Measurements from ENCODE around the gene TMEM248.
"Not testable (repeated sequence)": the region's sequence is repeated elsewhere in the genome, so short reads cannot be mapped to it uniquely, and the experiment has no call there.

Gene TMEM248

DNA sequence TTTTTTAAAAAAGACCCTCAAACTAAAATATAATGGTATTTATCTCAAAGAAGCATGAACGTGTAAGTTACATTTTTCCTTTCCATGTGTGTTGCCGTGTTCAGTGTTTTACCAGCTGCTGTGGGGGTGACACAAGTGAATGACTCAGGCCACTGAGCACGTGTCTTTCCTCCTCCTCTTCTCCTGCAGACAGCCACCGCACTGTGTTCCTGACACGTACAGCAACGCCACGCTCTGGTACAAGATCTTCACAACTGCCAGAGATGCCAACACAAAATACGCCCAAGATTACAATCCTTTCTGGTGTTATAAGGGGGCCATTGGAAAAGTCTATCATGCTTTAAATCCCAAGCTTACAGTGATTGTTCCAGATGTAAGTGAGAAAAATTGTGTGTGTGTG, 29.7 kb downstream of the TMEM248 start:
- no peak for DNase-seq (ENCODE audit: low read depth)

DNA sequence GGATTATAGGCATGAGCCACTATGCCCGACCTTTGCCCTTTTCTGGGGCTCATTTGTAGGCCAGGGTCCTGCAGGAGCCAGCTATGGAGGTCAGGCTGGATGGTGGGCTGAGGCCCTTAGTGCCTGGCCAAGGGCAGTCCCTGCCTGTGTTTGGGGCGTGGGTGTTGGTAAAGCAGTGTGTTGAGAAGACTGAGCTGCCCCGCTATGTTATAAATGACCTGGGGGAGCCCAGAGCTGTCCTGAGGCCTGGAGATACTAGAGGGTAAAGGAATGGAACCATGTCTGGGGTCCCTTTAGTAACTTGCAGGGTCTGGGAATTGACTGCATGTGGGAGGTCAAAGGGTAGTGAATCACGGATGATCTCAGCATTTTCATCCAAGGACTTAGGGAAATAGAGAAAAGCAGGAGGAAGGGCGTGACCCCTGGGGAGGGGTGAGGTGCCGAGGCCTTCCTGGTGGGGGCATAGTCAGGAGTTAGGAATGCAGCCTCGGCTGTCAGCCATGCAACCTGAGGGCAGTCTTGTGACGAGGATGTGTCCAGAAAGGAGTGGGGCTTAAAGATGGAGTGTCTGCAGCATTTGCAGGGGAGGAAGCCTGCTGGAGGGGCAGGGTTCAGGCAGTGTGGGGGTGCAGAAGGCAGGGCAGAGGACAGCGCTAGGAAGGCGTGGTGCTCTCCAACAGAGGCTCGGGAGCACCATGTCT, 31.5 kb downstream of the TMEM248 start:
- no peak for DNase-seq (ENCODE audit: low read depth)

- no peak for DNase-seq (ENCODE audit: low read depth)
Measured at GRCh38 chr7:66953044-66953427, 32.0 kb downstream of the TMEM248 start.

GRCh38 chr7:66957595-66958290, 36.7 kb downstream of the TMEM248 start:
- DNase-seq (ENCODE audit: low read depth), result no peak

DNA sequence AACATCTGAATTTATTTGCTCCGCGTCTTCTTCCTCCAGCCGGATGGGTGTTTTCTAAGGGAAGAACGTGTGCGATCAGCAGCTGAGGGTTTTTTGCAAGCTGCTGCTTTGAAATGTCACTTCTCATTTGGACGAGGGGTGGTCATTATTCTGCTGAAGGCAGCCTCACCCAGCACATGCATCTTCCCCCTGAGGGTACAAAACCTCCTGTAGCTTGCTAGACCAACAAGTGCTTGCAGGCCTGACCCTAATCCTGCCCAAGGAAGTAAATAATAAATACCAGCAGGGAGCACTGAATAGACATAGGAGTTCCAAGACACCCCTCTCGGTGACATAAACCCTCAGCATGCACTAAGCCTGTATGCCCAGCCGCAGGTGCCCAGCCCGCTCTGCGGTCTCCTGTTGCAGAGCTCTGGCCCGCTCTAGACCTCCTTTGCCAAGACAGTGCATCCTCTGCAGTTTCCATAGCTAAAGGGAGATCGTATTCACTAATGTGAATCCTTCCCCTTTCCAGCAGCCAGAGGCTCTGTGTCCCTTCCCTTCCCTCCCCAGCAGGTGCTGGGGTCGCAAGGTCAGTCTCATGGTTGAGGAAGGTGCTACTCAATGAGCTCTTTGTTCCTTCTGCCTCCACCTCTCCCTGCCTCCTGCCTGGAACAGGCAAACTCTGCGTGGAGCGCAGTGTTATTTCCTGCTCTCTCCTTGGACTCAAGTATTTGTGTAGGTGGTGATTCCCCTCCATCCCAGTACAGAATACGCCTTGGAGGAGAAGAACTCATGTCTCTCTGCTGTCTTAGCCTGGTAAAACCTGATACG, 37.7 kb downstream of the TMEM248 start:
- no peak for DNase-seq (ENCODE audit: low read depth)

DNA sequence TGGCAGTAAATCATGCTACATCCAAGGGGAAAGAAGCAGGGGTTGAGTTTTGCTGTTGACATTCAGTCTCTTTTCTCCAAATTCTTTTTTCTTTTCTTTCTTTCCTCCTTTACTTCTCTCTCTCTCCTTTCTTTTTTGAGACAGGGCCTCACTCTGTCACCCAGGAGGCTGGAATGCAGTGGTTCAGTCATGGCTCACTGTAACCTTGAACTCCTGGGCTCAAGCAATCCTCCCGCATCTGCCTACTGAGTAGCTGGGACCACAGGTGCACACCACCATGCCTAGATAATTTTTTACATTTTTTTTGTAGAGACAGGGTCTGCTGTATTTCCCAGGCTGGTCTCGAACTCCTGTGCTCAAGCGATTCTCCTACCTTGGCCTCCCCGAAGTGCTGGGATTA, 39.2 kb downstream of the TMEM248 start:
- DNase-seq (ENCODE audit: low read depth), result no peak

DNA sequence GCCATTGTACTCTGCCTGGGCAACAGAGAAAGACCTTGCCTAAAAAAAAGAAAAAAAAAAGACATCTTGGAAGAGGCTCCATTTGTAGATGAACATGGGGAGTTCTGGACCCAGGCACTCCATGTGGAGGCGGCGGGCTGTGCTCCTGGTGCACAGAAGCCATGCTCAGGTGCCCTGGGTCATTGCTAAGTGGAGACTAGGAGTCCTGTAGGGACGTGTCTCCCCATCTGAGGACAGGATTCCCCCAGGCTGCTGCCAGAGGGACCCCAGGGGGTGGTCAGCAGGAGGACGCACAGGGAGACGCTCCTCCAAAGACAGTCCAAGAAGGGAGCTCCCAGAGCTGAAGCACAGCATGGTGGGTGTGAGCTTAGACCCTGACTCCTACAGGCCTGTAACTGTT, 40.1 kb downstream of the TMEM248 start:
- no peak for DNase-seq (ENCODE audit: low read depth)

- no peak for DNase-seq (ENCODE audit: low read depth)
Measured at GRCh38 chr7:66964411-66964810, 43.4 kb downstream of the TMEM248 start.

GRCh38 chr7:66967029-66967428, 46.0 kb downstream of the TMEM248 start:
- DNase-seq (ENCODE audit: low read depth), result no peak

DNA sequence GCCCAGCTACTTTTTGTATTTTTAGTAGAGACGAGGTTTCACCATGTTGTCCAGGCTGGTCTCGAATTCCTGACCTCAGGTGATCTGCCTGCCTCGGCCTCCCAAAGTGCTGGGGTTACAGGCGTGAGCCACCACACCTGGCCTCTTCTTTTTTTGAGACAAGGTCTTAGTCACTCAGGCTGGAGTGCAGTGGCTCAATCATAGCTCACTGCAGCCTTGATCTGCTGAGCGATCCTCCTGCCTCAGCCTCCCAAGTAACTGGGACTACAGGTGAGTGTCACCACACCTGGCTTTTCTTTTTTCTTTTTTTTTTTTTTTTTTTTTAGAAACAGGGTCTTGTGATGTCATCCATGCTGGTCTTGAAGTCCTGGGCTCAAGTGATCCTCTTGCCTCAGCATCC, 48.0 kb downstream of the TMEM248 start:
- not testable (repeated sequence) for DNase-seq (ENCODE audit: low read depth)

- DNase-seq (ENCODE audit: low read depth), result no peak
Measured at GRCh38 chr7:66970310-66970709, 49.3 kb downstream of the TMEM248 start.

- DNase-seq (ENCODE audit: low read depth), result no peak
Measured at GRCh38 chr7:66974986-66975590, 54.1 kb downstream of the TMEM248 start.

DNA sequence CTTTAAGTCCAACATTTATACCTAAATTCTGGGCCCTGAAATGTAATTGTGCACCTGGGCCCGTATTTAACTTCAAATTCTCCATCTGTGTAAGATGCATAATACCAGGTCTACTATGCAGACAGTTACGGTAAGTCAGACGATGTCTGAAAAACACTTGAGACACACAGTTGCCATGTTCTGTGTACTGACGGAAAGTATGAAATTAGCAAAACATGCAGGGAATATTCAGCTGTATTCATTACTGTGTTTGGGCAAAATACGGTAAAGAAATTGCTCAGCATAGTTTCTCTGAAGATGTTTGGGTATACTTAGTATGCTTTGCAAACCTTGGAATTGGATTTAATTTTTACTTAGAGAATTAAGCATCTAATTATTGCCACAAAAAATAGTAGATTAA, 57.3 kb downstream of the TMEM248 start:
- DNase-seq (ENCODE audit: low read depth), result not testable (repeated sequence)

GRCh38 chr7:66979013-66979412, 58.0 kb downstream of the TMEM248 start:
- DNase-seq (ENCODE audit: low read depth), result not testable (repeated sequence)

DNA sequence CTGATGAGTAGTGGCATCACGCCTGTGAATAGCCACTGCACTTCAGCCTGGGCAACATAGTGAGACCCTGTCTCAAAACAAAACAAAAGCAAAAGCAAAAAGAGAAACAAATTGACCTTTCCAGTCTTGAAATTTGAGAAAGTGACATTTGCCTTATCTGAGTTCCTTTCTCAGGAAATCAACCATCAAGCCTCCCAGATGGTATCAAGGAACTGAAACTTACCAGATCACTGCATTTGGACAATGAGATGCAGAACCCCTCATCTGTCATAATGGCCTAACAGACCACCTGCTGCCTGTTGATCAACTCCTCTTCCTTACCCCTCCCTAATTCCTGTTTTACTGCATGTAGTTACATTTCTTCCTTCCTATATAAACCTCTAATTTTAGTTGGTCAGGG, 59.3 kb downstream of the TMEM248 start:
- not testable (repeated sequence) for DNase-seq (ENCODE audit: low read depth)

DNA sequence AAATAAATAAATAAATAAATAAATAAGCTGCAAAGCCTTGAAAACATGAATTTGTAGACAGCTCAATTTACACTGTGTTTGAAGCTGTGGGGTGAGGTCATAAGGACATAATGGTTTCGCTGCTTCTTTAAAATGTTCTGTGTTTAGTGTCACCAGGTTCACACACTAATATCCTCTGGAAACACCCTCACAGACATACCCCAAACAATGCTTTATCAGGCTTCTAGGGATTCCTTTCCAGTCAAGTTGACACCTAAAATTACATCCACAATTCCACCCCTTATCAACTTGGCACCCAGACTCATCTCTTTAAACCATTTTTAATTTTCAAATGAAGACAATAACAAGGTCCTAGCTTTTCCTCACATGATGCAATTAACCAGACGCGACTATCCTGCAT, 68.5 kb downstream of the TMEM248 start:
- not testable (repeated sequence) for DNase-seq (ENCODE audit: low read depth)

DNA sequence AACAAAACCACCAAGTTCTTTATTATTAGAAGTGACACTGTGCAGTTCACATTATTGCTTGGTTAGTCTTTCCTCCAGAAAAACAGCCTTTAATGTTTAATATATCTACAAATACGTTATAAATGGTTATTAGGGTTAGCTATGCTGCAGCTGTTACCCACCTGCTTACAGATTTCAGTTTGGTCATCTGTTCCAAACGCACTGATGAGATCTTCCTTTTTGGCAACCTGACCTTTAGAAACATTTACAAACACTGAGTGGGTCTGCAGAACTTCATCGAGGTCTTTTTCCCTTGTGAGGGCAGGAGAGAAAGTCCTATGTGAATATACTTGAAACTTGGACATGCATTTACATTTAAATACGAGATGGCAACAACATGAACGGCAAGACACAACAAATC, 73.0 kb downstream of the TMEM248 start:
- DNase-seq (ENCODE audit: low read depth), result not testable (repeated sequence)

- DNase-seq (ENCODE audit: low read depth), result peak; percentile 20
Measured at GRCh38 chr7:66994691-66995049, 73.6 kb downstream of the TMEM248 start.

GRCh38 chr7:66995050-66995776, 74.2 kb downstream of the TMEM248 start, which contains the start of gene SBDS:
Gene SBDS, minus strand, starts transcription at chr7:66995586. Its CDS starts 169 bp downstream, at chr7:66995417.
- peak; percentile 86 for DNase-seq (ENCODE audit: low read depth)

GRCh38 chr7:66996444-66997191, 75.6 kb downstream of the TMEM248 start, which contains the start of gene TYW1:
Gene TYW1, plus strand, starts transcription at chr7:66996833. Its CDS starts 146 bp downstream, at chr7:66996979.
- peak; percentile 96 for DNase-seq (ENCODE audit: low read depth)

Data from activated T-helper 1 cell treated with Interleukin-2 at 50 U/mL for 16 hours (primary cell).